ENCODE data around the gene TCEA2.

DNA sequence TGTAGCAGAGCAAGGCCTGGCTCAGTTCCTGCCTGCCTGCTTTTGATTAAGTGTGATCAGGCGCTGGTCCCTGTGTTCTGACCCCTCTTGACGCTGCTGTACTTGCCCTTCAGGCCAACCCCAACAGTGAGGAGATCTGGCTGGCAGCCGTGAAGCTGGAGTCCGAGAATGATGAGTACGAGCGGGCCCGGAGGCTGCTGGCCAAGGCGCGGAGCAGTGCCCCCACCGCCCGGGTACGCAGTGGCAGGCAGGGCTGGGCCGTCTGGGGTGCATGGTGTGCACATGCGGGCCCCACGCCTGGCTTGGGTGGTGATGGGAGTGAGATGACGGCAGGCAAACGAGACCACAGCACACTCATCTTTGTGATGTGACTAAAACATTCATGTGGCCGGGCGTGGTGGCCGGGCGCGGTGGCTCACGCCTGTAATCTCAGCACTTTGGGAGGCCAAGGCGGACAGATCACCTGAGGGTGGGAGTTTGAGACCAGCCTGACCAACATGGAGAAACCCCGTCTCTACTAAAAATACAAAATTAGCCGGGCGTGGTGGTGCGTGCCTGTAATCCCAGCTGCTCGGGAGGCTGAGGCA is 37.1 kb upstream of the TCEA2 start:
- no peak for TF ChIP-seq CTCF (IDR thresholded peaks at IDR 0.05)
- no peak for TF ChIP-seq POLR2A (IDR thresholded peaks at IDR 0.05)
- no peak for TF ChIP-seq POLR2AphosphoS5 (IDR thresholded peaks at IDR 0.05)
- TF ChIP-seq EP300 (IDR thresholded peaks at IDR 0.05): no peak

Measured in sigmoid colon (tissue), 4 donors.